Activated CD8-positive, alpha-beta memory T cell treated with anti-CD3 and anti-CD28 coated beads, Interleukin-2, amount 50 U/mL, for 24 hours (primary cell): Measurements from ENCODE around the gene ATP5F1C.
"Not testable (repeated sequence)": the region's sequence is repeated elsewhere in the genome, so short reads cannot be mapped to it uniquely, and the experiment has no call there.

Experiments used
- DNase-seq: peaks from one replicate; pipeline ENCODE4 v3.0.0-alpha.2; 2020; ENCODE audit errors: extremely low read depth

The ATP5F1C gene

GRCh38 chr10:7787857-7788638 is at the start of gene ATP5F1C, which contains the start of gene KIN:
ATP5F1C (plus strand) TSS chr10:7788177; CDS start chr10:7788208, 31 bp downstream.
KIN (minus strand) TSS chr10:7787993; CDS start chr10:7787933, 60 bp downstream.
- peak; percentile 90 for DNase-seq

- DNase-seq, result no peak
These were observed 49.2 kb upstream of the ATP5F1C start for GRCh38 chr10:7738536-7739407.

GRCh38 chr10:7744307-7744706 is 43.7 kb upstream of the ATP5F1C start:
- DNase-seq, result no peak

DNA sequence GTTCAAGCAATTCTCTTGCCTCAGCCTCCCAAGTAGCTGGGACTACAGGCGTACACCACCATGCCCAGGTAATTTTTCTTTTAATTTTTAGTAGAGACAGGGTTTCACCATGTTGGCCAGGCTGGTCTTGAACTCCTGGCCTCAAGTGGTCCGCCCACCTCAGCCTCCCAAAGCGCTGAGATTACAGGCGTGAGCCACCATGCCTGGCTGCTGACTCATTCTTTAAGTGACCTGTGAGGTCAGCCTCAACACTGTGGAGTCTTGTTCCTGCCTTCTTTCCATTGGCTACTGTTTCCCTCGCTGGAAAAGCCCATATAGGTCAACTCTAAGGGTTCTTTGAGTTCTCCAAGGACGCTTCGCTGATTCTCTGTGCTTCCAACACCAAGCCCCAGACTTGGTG is 39.3 kb upstream of the ATP5F1C start:
- DNase-seq, result not testable (repeated sequence)

DNA sequence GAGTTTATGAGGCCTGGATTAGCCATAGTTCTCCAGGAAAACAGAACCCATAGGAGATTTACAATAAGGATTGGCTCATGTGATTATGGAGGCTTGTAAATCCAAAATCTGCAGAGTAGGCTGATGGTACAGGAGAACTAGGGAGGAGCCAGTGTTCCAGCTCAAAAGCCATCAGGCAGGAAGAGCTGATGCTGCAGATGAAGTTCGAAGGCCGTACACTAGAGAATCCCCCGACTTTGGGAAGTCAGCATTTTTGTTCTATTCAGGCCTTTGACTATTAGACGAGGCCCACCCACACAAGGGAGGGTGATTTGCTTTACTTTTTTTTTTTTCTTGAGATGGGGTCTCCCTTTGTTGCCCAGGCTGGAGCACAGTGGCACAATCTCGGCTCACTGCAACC is 37.8 kb upstream of the ATP5F1C start:
- DNase-seq, result no peak

- DNase-seq, result no peak
These were observed 35.7 kb upstream of the ATP5F1C start for GRCh38 chr10:7752251-7752650.

GRCh38 chr10:7755103-7755502 is 32.9 kb upstream of the ATP5F1C start:
- no peak for DNase-seq

- peak; percentile 1 for DNase-seq
These were observed 31.5 kb upstream of the ATP5F1C start for GRCh38 chr10:7756360-7756992.

- DNase-seq, result no peak
These were observed 24.0 kb upstream of the ATP5F1C start for GRCh38 chr10:7763929-7764328.

GRCh38 chr10:7766241-7766640 is 21.7 kb upstream of the ATP5F1C start:
- no peak for DNase-seq

- DNase-seq, result no peak
These were observed 20.8 kb upstream of the ATP5F1C start for GRCh38 chr10:7767209-7767608.

DNA sequence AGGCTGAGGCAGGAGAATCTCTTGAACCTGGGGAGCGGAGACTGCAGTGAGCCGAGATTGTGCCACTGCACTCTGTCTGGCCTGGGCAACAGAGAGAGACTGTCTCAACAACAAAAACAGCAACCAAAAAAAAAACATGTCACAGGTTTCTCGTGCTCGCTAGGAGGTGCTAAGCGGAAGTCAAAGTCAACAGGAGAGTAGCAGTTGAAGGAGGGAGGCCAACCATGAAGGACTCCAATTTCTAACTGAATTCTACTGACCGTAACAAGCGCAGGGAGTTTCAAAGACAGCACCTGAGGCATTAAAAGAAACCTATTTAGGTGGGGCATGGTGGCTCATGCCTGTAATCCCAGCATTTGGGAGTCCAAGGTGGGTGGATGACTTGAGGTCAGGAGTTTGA is 19.6 kb upstream of the ATP5F1C start:
- DNase-seq, result no peak

DNA sequence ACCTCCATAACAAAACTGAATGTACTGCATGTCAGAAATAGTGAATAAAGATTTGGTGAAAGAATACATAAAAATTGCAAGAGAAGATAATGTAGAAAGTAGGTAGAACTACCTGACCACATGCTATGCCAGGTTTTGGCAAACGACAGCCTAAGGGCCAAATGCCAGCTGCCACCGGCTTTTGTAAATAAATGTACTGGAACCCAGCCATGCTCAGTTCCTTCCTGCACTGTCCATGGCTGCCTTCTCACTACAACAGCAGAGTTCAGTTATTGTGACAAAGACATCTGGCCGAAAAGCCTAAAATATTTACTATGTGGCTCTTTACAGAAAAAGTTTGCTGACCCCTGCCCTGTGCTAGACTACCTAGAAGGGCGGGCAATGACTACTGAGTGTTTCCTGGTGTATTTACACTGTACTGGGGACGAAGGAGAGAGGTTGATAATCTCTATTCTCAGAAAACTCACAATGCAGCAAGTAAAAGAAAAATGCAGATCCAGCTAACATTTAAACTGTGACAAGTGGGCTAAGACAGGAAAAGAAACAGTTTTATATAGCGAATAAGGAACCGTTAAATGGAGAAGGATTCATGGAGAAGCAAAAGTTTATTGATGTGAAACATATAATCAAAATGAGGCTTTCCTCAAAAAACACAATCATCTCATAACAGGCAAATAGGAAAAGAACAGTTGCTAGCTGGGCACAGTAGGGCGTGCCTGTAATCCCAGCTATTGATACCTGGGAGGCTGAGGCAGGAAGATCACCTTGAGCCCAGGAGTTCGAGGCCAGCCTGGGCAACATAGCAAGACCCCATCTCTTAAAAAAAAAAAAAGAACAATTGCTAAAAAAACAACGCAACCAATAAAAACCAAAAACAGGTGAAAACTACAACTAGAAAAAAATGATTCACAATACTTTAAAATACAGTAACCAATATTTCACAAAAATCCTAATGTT is 13.9 kb upstream of the ATP5F1C start:
- DNase-seq, result no peak

DNA sequence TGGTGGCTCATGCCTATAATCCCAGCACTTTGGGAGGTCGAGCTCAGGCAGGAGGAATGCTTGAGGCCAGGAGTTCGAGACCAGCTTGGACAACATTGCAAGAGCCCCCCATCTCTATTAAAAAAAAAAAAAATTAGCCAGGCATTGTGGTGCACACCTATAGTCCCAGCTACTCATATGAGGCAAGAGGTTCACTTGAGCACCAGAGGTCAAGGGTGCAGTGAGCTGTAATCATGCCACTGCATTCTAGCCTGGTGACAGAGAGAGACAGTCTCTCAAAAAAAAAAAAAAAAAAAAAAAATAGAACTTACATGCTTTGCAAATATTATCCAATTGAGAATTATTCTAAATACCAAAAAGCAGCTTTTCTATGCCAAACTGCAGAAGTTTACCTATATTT is 11.2 kb upstream of the ATP5F1C start:
- no peak for DNase-seq

DNA sequence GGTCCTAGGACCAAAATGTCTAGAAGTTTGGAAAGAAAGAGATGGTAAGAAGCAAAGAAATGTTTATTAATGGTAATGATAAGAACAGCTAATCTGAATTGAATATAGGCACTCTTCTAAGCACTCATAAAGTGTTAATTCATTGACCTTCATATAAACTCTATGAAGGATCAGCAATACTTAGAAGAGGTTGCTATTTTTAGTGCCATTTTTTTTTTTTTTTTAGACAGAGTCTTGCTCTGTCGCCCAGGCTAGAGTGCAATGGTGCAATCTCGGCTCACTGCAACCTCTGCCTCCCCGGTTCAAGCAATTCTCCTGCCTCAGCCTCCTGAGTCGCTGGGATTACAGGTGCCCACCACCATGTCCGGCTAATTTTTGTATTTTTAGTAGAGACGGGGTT is 5.8 kb upstream of the ATP5F1C start:
- DNase-seq, result not testable (repeated sequence)

- DNase-seq, result no peak
These were observed 1.5 kb upstream of the ATP5F1C start for GRCh38 chr10:7786430-7786829.

- no peak for DNase-seq
These were observed 674 bp upstream of the ATP5F1C start for GRCh38 chr10:7787150-7787856.

DNA sequence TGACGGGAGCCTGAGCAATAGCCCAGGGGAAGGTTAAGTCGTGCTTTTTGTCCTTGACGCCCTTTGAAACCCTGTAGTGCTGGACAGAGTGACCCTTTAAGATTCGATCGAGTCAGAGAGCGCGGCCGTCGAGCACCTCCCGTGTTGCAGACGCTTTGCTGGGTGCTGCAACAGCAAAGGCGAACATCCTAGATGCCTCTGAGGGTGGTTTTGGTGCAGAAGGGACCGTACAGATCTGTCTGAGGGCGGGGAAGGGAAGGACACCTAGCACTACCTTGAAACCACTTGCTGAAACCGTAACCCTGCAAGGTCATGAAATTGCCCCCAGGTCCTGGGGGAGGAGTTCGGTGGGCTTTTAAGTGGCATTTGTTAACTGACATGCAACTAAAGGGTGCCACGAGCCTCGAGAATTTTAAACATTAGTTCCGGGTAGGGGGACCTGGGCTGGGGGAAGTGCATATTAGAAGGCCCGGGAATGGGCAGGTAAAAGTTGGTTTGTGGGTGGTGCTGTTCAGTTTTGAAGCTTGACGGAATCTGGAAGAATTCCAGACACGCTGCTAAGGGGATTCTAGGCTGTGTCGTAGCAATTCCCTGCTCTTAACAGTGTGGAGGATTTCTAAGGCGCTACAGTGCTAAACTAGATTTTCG is 786 bp downstream of the ATP5F1C start:
- DNase-seq, result no peak

GRCh38 chr10:7789390-7789789 is 1.4 kb downstream of the ATP5F1C start:
- DNase-seq, result no peak

- DNase-seq, result no peak
These were observed 4.6 kb downstream of the ATP5F1C start for GRCh38 chr10:7792541-7792940.
